GM19324 (cell line): ENCODE results near the gene PDE7B.
A peak's percentile ranks its signal among the peaks of the same experiment; 100 is the strongest.

ENCODE experiments used
- ATAC-seq: cut with Tn5 transposase; IDR thresholded peaks from one replicate; pipeline ENCODE4 v1.9.1; 2021; ENCODE audit warnings: mild to moderate bottlenecking, moderate library complexity; ENCODE audit not compliant: unreplicated experiment, low FRiP score

Gene PDE7B

DNA sequence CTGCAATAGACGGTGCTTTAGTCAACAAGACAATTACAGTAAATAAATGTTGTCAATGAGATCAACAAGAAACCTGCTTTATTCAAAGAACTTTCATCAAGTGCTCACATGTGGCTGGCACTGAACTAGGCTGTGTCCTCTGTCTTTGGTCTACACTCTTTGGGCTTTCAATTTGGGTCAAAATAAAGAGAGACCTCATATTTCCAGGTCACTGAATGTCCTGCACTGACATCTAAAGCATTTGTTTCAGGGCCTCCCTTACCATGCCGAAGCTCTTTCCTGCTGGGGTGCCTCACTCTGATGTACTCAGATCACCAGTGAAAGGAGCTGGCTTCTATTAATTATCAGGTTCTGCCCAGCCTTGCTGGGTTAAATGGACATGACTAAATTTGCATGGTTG lies 32.0 kb downstream of the PDE7B start:
- ATAC-seq, result no peak

DNA sequence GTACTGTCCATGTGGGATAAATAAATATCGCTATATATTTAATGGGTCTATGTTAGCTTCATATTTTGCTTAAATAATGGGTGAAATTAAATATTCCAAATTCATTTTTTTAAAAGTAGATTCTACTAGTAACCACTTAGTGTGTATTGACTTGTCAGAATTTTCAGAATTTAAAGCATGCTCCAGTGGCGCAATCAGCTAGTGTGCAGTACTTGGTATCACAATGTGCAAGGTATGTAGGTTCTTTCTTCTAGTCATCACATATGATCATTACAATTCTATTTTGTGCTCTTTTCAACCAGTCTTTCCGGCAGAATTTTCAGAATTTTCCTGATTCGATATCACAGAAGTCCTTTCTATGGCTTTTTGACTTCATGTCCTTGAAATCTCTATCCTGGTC lies 32.6 kb downstream of the PDE7B start:
- no peak for ATAC-seq

GRCh38 chr6:135887069-135887468 lies 35.6 kb downstream of the PDE7B start:
- no peak for ATAC-seq

- no peak for ATAC-seq
These were observed 37.3 kb downstream of the PDE7B start for GRCh38 chr6:135888818-135889217.

DNA sequence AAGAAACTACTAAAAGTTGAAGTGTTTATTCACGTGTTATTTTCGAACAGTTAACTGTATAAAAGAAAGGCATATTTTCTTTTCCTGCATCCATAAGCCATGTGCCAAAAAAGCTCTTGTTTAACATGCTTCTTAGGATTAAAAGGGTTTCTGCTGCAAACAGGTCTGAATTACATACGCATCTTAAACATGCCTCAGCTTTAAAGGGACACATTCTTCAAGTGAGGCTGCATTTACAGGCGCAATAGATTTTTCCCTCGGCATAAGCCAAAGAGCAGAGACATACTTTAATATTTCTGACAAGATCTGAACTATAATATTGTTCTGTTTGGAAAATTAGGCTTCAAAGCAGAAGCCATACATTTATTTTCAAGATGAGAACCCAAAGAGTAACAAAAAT lies 39.4 kb downstream of the PDE7B start:
- no peak for ATAC-seq

DNA sequence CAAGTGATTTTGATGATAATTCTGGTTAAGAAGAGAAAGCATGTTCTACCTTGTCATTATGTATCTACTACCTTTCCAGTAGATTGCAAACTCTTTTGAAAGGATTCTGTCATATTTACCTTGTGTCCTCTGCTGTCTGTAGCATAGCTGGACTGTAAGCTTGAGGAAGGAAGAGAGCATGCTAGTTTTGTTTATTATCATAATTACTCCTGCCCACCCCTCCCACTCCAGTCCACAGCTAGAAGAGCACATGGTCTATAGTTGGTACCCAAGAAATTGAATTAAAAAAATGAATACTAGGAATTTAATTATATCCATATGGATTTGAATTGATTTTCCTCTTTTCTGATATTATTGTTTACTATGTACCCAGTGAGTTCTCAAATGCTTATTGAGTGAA lies 40.2 kb downstream of the PDE7B start:
- no peak for ATAC-seq

- ATAC-seq, result no peak
These were observed 43.9 kb downstream of the PDE7B start for GRCh38 chr6:135895231-135895911.

- no peak for ATAC-seq
These were observed 45.6 kb downstream of the PDE7B start for GRCh38 chr6:135897087-135897486.

GRCh38 chr6:135901774-135902524 lies 50.4 kb downstream of the PDE7B start:
- no peak for ATAC-seq

GRCh38 chr6:135902756-135903331 lies 51.3 kb downstream of the PDE7B start:
- ATAC-seq, result no peak

- no peak for ATAC-seq
These were observed 53.2 kb downstream of the PDE7B start for GRCh38 chr6:135904666-135905065.

DNA sequence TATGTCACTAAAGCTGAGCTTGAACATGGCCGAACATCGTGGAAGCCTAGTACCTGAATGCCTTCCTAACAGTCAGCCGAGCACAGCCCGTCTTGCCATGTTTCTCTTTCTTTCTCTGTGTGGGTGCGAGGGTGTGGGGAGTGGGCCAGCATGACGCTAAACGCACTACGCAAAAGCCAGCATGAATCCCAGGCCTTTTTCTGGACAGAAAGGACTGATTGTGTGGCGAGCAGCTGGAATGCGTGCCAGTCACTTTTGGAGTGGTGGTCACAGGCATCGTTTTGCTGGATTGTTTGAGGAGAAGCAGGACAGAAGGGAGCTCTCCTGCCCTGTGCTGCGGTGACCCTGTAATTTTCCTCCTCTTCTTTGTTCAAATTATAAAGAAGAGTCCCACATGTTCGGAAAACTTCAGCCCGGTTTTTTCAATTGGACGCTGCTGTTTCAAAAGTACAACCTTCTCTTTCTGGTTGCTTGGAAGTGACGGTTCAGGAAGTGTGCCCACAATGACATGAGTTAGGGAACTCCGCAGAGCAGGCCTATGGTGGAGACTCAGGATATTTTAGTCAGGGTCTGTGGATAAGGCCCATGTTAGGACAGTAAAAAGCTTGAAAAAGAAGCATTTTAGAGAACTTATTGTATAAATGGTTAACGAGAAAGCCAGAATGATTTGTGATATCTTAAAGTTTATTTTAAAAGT lies 54.3 kb downstream of the PDE7B start:
- ATAC-seq, result no peak

- ATAC-seq, result no peak
These were observed 55.0 kb downstream of the PDE7B start for GRCh38 chr6:135906542-135906941.

- no peak for ATAC-seq
These were observed 55.5 kb downstream of the PDE7B start for GRCh38 chr6:135906972-135907465.

GRCh38 chr6:135909737-135910387 lies 58.4 kb downstream of the PDE7B start:
- peak; percentile 65 for ATAC-seq

- ATAC-seq, result no peak
These were observed 59.5 kb downstream of the PDE7B start for GRCh38 chr6:135910790-135911618.

DNA sequence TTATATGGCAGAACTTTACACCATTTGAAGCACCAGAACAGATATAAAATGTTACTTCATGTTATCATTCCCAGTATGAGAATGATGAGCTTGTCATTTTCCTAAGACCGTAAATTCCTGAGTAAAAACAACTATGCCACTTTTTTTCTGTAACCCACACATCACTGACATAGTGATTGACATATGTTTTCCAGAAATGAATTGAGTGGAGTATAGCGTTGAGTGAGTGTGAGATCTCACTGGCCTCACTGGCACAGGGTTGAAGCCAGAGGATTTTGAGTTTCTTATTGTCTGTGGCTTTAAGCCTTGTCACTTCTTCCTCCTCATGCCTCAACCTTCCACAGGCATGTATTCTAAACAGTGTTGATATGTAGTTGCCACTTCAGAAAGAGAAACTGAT lies 62.3 kb downstream of the PDE7B start:
- ATAC-seq, result no peak

- ATAC-seq, result no peak
These were observed 67.5 kb downstream of the PDE7B start for GRCh38 chr6:135919026-135919425.

DNA sequence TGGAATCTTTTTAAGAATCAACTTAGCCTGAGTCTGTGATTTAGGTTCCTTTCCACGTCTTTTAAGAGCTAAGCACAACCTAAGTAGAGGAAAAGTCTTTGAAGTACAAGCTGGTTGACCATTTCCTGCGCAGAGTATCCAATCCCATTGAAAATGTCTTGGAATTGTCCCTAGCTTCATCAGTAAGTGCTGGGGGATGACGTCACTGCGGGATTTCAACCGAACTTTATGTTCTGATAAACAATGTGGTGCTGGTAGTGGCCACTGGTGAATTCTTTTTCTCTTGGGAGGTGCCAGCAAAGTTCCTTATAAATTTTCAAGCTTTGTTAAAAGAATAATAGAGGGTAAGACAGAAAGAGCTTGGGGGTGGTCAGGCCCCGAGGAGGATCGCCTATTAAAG lies 69.2 kb downstream of the PDE7B start:
- ATAC-seq, result no peak

DNA sequence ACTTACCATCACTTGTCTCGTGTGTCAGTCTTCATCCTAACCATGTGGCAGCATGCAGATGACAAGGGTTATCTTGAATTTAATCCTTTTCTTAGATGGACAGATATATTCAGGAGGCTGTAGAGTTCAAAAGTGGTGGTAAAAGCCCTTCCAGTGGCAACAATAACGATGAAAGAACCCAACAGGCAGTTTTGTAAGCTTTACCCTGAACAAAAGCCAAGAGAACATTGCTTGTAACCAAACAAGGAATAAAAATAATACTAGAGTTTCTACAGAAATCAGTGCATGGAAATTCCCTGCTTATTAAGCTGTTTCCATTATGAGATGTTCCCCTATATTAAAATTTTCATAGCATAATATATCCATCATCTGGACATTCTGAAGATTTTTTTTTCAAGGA lies 69.7 kb downstream of the PDE7B start:
- no peak for ATAC-seq
